HL-60 (cell line): ENCODE data around the gene CIAO3.

ENCODE experiments used
- DNase-seq, 2 experiments: peaks; one replicate each; pipeline ENCODE4 v3.0.0-alpha.2; 2010 to 2020; ENCODE audit warnings: low read depth in 1 of 2, low spot score in 1 of 2
- H3K27ac ChIP-seq: fragments of 250-450 bp; sonication (Bioruptor Pico); replicated peaks from 2 replicates; pipeline ENCODE4 v1.5.1; 2020; ENCODE audit warnings: mild to moderate bottlenecking, moderate library complexity
- H3K27me3 ChIP-seq: fragments of 250-450 bp; sonication (Bioruptor Pico); 2 replicates; pipeline ENCODE4 v1.5.1; 2021; ENCODE audit warnings: mild to moderate bottlenecking, moderate library complexity; ENCODE audit not compliant: insufficient read depth, poor library complexity, severe bottlenecking
- H3K4me3 ChIP-seq: replicated peaks from 2 replicates; pipeline ENCODE4 v1.5.1; 2011; ENCODE audit warnings: mild to moderate bottlenecking, control low read depth, low read length; ENCODE audit not compliant: insufficient read depth
- GABPA ChIP-seq: IDR thresholded peaks from 2 replicates; pipeline ENCODE4 v1.6.1; 2012; ENCODE audit warnings: low read depth
- POLR2AphosphoS5 ChIP-seq: IDR thresholded peaks from 2 replicates; pipeline ENCODE4 v1.6.1; 2012; ENCODE audit warnings: low read depth
- SPI1 ChIP-seq: IDR thresholded peaks from 2 replicates; pipeline ENCODE4 v1.6.1; 2012; ENCODE audit warnings: low read depth, mild to moderate bottlenecking, borderline replicate concordance
- TF ChIP-seq, protein P1 (sequence below): IDR thresholded peaks from one replicate; pipeline ENCODE4 v1.5.1; 2011; ENCODE audit warnings: low read length, control low read depth, inconsistent platforms; ENCODE audit not compliant: insufficient read depth
- TF ChIP-seq, protein P2 (sequence below): IDR thresholded peaks from 2 replicates; pipeline ENCODE4 v1.6.1; 2012; ENCODE audit warnings: low read depth; ENCODE audit not compliant: insufficient replicate concordance

The CIAO3 gene

DNA sequence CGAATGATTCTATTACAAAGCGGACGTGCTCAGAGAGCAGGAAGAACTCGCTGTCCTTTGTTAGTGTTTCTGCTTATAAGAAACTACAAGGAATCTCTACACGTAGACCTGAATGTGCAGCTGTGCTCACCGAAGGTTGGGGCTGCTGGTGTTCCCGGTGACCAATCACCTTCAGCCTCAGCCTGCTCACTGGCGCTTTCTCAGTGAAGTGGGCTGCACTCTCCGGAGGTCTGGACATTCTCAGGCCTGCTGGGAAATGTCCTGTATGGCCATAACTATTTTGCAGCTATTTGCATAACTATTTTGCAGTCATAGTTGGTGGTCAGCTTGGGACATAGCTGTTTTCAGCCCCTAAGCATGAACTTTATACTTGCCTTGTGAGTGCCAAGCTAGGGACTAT lies 9.7 kb upstream of the CIAO3 start:
- no peak for DNase-seq
- Histone ChIP-seq H3K4me3 (no peak overlapping the region), H3K27me3 (no peaks in the 10 kb centered on the region), H3K27ac (no peak overlapping the region)
- no peak for TF ChIP-seq GABPA
- TF ChIP-seq, protein P1, sequence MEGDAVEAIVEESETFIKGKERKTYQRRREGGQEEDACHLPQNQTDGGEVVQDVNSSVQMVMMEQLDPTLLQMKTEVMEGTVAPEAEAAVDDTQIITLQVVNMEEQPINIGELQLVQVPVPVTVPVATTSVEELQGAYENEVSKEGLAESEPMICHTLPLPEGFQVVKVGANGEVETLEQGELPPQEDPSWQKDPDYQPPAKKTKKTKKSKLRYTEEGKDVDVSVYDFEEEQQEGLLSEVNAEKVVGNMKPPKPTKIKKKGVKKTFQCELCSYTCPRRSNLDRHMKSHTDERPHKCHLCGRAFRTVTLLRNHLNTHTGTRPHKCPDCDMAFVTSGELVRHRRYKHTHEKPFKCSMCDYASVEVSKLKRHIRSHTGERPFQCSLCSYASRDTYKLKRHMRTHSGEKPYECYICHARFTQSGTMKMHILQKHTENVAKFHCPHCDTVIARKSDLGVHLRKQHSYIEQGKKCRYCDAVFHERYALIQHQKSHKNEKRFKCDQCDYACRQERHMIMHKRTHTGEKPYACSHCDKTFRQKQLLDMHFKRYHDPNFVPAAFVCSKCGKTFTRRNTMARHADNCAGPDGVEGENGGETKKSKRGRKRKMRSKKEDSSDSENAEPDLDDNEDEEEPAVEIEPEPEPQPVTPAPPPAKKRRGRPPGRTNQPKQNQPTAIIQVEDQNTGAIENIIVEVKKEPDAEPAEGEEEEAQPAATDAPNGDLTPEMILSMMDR, result no peak
- TF ChIP-seq POLR2AphosphoS5, result no peak
- TF ChIP-seq, protein P2, sequence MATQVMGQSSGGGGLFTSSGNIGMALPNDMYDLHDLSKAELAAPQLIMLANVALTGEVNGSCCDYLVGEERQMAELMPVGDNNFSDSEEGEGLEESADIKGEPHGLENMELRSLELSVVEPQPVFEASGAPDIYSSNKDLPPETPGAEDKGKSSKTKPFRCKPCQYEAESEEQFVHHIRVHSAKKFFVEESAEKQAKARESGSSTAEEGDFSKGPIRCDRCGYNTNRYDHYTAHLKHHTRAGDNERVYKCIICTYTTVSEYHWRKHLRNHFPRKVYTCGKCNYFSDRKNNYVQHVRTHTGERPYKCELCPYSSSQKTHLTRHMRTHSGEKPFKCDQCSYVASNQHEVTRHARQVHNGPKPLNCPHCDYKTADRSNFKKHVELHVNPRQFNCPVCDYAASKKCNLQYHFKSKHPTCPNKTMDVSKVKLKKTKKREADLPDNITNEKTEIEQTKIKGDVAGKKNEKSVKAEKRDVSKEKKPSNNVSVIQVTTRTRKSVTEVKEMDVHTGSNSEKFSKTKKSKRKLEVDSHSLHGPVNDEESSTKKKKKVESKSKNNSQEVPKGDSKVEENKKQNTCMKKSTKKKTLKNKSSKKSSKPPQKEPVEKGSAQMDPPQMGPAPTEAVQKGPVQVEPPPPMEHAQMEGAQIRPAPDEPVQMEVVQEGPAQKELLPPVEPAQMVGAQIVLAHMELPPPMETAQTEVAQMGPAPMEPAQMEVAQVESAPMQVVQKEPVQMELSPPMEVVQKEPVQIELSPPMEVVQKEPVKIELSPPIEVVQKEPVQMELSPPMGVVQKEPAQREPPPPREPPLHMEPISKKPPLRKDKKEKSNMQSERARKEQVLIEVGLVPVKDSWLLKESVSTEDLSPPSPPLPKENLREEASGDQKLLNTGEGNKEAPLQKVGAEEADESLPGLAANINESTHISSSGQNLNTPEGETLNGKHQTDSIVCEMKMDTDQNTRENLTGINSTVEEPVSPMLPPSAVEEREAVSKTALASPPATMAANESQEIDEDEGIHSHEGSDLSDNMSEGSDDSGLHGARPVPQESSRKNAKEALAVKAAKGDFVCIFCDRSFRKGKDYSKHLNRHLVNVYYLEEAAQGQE, result no peak
- TF ChIP-seq SPI1, result no peak

DNA sequence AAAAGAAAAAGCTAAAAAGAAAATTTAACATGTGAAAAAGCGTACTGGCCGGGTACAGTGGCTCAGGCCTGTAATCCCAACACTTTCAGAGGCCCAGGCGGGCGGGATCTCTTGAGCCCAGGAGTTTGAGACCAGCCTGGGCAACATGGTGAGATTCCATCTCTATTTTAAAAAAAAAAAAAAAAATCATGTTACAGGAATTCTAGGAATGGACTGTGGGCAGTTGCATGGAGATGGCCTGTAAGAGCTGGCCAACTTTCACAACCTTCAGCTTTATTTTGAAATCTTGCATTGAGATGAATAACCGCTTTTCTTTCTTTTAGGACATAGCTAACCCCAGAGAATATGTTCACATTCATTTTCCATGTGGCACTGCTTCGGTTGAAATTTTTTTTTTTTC lies 8.2 kb upstream of the CIAO3 start:
- DNase-seq, result no peak
- no peak overlapping the region for H3K4me3 ChIP-seq
- H3K27ac ChIP-seq, result no peak overlapping the region
- H3K27me3 ChIP-seq, result no peaks in the 10 kb centered on the region
- TF ChIP-seq, protein P1, result no peak

DNA sequence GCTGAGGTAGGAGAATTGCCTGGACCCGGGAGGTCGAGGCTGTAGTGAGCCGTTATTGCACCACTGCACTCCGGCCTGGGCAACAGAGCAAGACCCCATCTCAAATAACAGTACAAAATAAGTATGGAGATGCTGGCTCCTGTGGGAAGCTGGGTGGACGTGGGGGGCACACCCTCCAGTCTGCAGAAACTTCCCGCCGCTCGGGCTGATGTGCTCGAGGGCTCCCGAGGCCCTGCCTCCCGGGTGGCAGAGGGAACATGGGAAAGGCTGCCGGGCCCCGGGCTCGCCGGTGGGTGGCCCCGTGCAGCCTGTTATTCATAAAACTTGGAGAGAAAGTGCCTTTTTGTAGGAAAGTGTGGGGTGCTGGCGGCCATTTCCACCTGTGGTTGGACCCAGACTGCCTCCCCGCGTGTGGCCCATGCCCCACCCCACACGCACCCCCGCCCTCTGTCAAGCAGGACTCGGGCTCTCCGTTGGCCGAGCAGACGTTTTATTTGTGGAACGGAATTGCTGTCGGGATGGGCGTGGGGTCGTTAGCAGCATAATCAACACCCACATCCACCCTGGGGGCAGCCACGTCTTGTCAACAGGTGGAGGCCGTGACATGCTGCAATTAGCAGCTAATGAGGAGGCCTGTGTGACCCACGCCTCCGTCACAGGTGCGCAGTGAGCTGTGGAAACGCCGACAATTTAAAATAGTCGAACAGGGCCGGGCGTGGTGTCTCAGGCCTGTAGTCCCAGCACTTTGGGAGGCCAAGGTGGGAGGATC lies 7.4 kb upstream of the CIAO3 start:
- H3K4me3 ChIP-seq, result no peak overlapping the region
- no peak for DNase-seq
- H3K27ac ChIP-seq, result no peak overlapping the region
- no peaks in the 10 kb centered on the region for H3K27me3 ChIP-seq
- TF ChIP-seq POLR2AphosphoS5 (no peak), GABPA (no peak)

DNA sequence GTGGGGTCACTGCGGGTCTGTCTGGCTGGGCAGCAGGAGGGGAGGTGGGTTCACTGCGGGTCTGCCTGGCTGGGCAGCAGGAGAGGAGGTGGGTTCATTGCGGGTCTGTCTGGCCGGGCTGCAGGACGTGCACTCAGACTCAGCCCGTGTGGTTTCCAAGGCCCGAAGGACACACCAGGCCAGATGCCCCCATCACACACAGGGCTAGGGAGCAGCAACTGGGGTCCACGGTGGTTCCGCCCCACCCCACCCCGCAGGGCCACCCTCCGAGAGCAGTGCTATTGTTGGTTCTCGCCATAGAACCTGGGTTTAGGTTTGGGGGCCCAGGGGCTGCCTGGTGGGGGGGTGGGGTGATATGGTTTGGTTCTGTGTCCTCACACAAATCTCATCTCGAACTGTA lies 5.8 kb upstream of the CIAO3 start:
- H3K27ac ChIP-seq, result no peak overlapping the region
- no peak for DNase-seq
- TF ChIP-seq, protein P1, result no peak
- TF ChIP-seq GABPA, result no peak
- TF ChIP-seq SPI1, result no peak
- H3K4me3 ChIP-seq, result no peak overlapping the region
- H3K27me3 ChIP-seq, result no peaks in the 10 kb centered on the region

DNA sequence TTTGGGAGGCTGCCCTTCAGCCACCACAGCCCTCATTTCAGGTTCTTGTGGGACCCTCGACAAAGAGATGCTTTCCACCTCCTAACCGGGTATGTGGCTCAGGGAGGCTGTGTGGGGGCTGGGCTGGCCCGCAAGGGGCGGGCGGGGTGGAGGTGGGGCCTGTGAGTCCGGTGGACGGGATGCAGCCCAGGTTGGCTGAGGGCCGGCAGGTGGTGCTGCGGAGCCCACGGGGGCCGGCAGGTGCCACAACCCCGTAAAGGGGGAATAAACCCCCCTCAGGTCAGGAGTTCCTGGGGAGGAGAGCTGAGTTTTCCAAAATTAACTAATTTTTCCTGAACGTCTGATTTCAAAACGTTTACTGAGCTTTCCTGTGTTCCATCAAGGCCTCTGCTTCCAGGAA lies 4.9 kb upstream of the CIAO3 start:
- TF ChIP-seq, protein P2, result no peak
- no peak for TF ChIP-seq POLR2AphosphoS5
- TF ChIP-seq, protein P1, result no peak
- TF ChIP-seq GABPA, result no peak
- no peak for TF ChIP-seq SPI1
- no peak for DNase-seq
- Histone ChIP-seq H3K27me3 (no peaks in the 10 kb centered on the region), H3K4me3 (no peak overlapping the region), H3K27ac (no peak overlapping the region)
